ENCODE measurements around the gene LTB4R2.
"Not testable (repeated sequence)": the region's sequence is repeated elsewhere in the genome, so short reads cannot be mapped to it uniquely, and the experiment has no call there.

The LTB4R2 gene

GRCh38 chr14:24321212-24321975 lies 11.5 kb downstream of the LTB4R2 start:
- no peak for DNase-seq (ENCODE audit: low spot score)

DNA sequence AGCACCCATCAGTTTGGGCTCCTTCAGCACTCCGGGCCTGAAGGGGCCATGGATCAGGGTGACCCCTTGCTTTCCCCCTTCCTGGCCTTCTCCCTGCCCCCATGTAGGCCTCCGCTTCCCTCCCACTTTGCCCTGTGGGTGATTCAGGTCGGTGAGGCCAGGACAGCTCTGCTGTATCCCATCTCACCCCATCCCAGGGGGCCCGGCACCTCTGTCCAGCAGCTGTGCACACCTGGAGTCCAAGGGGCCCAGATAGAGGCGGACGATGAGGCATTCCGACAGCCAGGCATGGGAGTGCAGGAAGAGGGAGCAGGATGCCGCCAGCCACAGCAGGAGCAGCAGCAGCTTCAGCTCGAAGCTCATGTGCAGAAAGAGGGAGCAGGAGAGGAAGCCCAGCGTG lies 12.7 kb downstream of the LTB4R2 start:
- DNase-seq (ENCODE audit: low spot score) = no peak

GRCh38 chr14:24323341-24323740 lies 13.4 kb downstream of the LTB4R2 start:
- DNase-seq (ENCODE audit: low spot score) = no peak

DNA sequence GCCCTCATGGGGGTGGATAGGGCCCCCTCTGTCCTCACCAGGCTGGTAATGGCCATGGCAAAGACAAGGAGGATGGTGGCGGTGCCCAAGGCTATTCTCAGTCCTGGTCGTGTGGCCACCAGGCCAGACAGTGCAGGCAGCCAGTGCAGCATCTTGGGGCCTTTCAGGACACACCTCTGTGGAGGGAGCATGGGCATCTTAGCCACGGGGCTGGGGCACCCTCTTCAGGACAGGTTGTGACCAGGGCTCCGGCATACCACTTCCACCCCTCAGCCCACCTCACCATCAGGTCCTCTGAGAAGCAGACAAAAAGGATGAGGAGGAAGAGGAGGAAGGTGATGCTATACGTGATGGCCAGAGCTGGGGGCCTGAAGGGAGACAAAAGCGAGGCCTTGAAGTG lies 14.1 kb downstream of the LTB4R2 start:
- no peak for DNase-seq (ENCODE audit: low spot score)

GRCh38 chr14:24325041-24325530 lies 15.1 kb downstream of the LTB4R2 start:
- DNase-seq (ENCODE audit: low spot score) = no peak

- DNase-seq (ENCODE audit: low spot score) = no peak
Observed at GRCh38 chr14:24325963-24326362, 16.0 kb downstream of the LTB4R2 start.

GRCh38 chr14:24327303-24327702 lies 17.4 kb downstream of the LTB4R2 start:
- no peak for DNase-seq (ENCODE audit: low spot score)

- not testable (repeated sequence) for DNase-seq (ENCODE audit: low spot score)
Observed at GRCh38 chr14:24327914-24328313, 18.0 kb downstream of the LTB4R2 start.

GRCh38 chr14:24329073-24329663 lies 19.2 kb downstream of the LTB4R2 start:
- DNase-seq (ENCODE audit: low spot score) = no peak

GRCh38 chr14:24329736-24330135 lies 19.8 kb downstream of the LTB4R2 start:
- no peak for DNase-seq (ENCODE audit: low spot score)

DNA sequence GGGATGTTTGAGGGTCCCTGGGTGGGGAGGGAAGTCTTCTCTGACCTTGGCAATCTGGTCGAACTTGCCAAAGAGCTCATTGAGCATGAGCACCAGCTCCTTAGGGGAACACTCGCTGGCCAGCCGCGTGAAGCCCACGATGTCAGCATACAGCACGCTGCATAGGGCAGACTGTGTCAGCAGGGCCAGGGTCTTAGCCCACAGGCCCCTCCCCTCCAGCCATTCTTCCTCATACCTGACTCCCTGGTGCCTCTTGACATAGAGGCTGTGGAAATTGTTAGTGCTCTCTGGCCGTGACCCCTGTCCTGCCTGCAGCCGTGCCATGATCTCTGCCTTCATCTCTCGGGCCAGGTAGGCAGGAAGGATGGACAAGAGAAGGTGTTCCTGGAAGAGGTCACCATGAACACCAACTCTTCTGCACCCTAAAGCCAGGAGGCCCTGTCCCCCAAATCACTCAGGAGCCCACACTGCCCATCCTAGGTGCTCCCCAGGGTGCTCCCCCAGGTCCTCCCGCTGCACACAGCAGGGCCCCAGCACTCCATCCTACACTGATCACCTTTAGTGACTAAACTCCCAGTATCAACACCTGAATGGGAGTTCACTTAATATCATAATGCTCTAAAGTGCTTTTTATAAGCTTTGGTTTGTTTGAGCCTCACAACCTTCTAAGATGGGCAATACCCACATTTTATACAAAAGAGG lies 21.2 kb downstream of the LTB4R2 start:
- no peak for DNase-seq (ENCODE audit: low spot score)

- DNase-seq (ENCODE audit: low spot score) = no peak
Observed at GRCh38 chr14:24331731-24332267, 21.9 kb downstream of the LTB4R2 start.

- DNase-seq (ENCODE audit: low spot score) = peak; percentile 60
Observed at GRCh38 chr14:24332268-24332993, 22.5 kb downstream of the LTB4R2 start.

- no peak for DNase-seq (ENCODE audit: low spot score)
Observed at GRCh38 chr14:24334431-24335291, 24.7 kb downstream of the LTB4R2 start, which contains the start of gene ADCY4. ADCY4 (minus strand) TSS chr14:24335071; CDS start chr14:24334652, 419 bp downstream.

- DNase-seq (ENCODE audit: low spot score) = no peak
Observed at GRCh38 chr14:24335461-24336171, 25.7 kb downstream of the LTB4R2 start.

GRCh38 chr14:24337144-24337823 lies 27.3 kb downstream of the LTB4R2 start:
- no peak for DNase-seq (ENCODE audit: low spot score)

- DNase-seq (ENCODE audit: low spot score) = no peak
Observed at GRCh38 chr14:24337824-24338175, 27.9 kb downstream of the LTB4R2 start.

- DNase-seq (ENCODE audit: low spot score) = no peak
Observed at GRCh38 chr14:24338843-24339242, 28.9 kb downstream of the LTB4R2 start.

DNA sequence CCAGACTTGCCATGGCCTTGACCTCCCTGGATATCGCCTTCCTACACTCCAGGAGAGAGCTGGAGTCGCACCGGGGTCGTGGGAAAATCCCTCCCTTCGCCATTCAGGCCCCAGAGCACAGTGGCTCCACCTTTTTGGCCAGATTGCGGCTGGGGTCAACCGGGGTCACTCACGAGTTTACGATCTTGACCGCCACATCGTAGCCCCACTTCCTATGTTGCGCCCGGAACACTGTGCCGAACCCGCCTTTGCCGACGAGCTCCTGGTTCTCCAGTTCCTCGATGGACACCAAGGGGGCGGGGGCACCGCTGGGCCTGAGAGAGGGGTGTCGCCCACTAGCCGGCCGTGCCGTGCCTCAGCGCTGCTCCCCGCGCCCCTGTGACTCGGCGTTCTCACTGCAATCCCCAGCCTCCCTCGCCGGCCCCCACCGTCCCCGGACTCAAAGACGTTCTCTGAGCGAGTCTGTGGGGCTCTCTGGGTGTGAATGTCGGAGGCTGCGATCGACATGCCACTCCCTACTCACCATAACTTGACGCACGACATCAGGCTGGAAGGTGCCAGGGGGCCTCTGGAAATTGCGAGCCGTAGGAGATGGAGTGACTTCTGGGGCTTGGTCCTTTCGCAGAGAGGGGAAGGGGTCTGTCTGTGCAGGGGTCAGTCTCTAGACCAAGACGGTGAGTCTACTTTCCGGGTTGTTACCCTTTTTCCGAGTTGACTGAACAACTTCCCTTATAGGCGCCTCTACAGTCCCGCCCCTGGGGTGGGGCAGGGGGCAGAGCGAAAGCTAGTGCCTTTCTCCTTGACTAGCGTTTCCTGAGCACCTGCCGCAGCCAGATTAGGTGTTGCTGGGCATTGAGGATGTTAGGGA lies 29.6 kb downstream of the LTB4R2 start, which contains the start of gene RIPK3:
Gene RIPK3, minus strand, starts transcription at position 708 of the 868 bp plus-strand sequence. Its CDS starts 165 bp downstream, at position 543.
- DNase-seq (ENCODE audit: low spot score) = no peak
